ENCODE data around the gene TM4SF4.

DNA sequence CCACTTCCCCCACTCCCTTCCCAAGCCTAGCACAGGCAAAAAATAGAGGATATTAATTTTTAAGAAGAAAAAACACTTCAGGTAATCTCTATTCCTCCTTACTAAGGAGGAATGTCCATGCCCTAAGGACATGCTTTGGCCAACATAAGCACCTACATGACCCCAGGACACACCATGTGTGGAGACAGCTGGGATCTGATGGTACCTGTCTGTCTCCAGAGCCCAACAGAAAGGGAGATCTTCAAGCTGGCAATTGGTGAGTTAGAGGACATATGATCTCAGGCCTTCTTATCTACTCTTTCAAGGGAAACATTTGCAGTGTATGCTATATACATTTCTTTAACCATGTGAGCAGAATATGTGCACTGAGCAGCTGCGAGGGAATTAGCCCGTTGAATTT lies 7.0 kb downstream of the TM4SF4 start:
- TF ChIP-seq, protein P1, sequence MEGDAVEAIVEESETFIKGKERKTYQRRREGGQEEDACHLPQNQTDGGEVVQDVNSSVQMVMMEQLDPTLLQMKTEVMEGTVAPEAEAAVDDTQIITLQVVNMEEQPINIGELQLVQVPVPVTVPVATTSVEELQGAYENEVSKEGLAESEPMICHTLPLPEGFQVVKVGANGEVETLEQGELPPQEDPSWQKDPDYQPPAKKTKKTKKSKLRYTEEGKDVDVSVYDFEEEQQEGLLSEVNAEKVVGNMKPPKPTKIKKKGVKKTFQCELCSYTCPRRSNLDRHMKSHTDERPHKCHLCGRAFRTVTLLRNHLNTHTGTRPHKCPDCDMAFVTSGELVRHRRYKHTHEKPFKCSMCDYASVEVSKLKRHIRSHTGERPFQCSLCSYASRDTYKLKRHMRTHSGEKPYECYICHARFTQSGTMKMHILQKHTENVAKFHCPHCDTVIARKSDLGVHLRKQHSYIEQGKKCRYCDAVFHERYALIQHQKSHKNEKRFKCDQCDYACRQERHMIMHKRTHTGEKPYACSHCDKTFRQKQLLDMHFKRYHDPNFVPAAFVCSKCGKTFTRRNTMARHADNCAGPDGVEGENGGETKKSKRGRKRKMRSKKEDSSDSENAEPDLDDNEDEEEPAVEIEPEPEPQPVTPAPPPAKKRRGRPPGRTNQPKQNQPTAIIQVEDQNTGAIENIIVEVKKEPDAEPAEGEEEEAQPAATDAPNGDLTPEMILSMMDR (IDR thresholded peaks at IDR 0.05), result no peak
- TF ChIP-seq EZH2 (IDR thresholded peaks at IDR 0.05; ENCODE audit: borderline replicate concordance, insufficient read depth, low read depth, low read length, poor library complexity, severe bottlenecking), result no peak

Data from B cell (primary cell).